HG03378 (cell line): ENCODE results near the gene GARIN1A.
"Not testable (repeated sequence)": the region's sequence is repeated elsewhere in the genome, so short reads cannot be mapped to it uniquely, and the experiment has no call there.

Experiments used
- ATAC-seq: cut with Tn5 transposase; IDR thresholded peaks from one replicate; pipeline ENCODE4 v1.9.1; 2021; ENCODE audit warnings: mild to moderate bottlenecking, moderate library complexity; ENCODE audit not compliant: unreplicated experiment

The GARIN1A gene

DNA sequence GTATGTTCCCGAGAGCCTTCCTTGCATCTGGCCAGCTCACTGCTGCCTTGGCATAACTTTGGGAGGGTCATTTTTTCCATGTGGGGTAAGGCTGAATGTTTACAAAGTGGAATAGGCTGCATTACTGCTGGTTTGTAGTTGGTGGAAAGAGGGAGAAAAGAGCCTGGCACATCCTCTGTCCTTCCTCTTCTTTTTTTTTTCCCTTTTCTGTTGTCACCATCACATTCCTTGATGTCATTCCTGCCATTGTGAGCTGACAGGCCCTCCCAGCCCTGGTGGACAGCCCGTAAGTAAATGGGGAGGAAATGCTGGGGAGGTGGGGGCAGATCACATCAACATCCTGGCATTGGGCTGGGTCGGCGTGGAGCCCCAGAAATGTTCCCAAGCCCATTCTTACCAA is at the start of gene GARIN1A:
GARIN1A (plus strand) TSS at position 301 of the 400 bp plus-strand sequence. CDS start 106 bp downstream, outside the sequence.
- no peak for ATAC-seq

DNA sequence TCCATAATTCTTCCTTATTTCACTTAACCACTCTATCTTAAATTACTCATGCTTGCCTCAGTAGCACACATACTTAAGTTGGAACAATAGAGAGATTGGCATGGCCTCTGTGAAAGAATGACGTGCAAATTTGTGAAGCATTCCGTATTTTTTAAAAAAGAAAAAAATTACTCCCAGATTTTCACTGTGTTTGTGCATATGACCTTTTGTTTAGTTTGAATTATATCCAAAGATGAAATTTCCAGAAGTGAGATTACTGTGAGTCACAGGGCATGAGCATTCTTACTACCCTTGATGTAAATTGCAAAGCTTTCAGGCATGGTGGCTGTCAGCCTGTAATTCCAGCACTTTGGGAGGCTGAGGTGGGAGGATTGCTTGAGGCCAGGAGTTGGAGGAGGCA is 45.0 kb upstream of the GARIN1A start:
- not testable (repeated sequence) for ATAC-seq

DNA sequence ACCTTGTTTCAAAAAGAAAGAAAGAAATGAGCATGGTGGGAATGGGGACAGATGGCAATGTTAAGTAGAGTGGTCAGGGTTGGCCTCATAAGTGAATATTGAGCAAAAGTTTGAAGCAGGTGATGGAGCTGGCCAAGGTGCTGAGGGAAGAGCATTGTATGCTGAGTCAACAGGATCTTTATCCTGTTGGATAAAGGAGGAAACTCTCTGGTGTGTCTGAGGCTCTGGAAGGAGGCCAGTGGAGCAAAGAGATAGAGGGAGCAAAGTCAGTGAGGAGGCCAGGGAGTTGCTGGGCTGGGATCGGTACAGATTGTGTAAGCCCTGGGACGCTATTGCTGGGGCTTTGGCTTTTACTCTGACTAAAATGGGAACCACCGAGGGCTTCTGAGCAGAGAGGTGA is 38.2 kb upstream of the GARIN1A start:
- not testable (repeated sequence) for ATAC-seq

DNA sequence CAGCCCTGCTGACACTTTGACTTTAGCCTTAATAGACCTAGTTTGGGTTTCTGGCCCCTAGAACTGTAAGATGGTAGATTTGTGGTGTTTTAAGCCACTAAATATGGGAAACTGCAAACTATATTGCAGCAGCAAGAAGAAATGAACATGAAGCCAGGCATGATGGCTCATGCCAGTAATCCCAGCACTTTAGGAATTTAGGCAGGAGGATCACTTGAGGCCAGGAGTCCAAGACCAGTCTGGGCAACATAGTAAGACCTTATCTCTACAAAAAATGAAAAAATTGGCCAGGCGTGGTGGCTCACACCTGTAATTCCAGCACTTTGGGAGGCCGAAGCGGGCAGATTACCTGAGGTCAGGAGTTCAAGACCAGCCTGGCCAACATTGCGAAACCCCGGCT is 26.9 kb upstream of the GARIN1A start:
- ATAC-seq: not testable (repeated sequence)

- ATAC-seq: not testable (repeated sequence)
Measured at GRCh38 chr7:128645844-128646243, 26.2 kb upstream of the GARIN1A start.

GRCh38 chr7:128646877-128647276 is 25.2 kb upstream of the GARIN1A start:
- not testable (repeated sequence) for ATAC-seq

GRCh38 chr7:128651096-128651495 is 21.0 kb upstream of the GARIN1A start:
- not testable (repeated sequence) for ATAC-seq

GRCh38 chr7:128652606-128653005 is 19.5 kb upstream of the GARIN1A start:
- ATAC-seq: not testable (repeated sequence)

DNA sequence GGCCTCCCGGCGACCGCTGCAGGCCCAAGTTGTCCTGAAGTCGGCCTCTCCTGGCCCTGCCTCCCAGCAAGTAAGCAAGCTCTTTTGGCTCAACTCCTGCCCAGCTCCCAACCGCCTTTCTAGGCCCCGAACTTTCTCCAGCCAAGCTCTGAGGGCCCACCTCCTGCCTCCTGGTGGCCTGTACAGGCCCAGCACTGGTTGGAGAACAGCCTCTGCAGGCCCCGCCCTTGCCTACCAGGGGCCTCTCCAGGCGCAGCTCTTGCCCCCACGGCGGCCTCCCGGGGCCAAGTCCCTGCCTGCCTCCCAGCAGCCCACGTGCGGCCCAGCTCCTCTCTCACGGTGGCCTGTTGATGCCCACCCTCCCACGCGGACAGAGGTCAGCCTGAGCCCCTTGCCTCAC is 18.9 kb upstream of the GARIN1A start:
- not testable (repeated sequence) for ATAC-seq

GRCh38 chr7:128654080-128654479 is 18.0 kb upstream of the GARIN1A start:
- not testable (repeated sequence) for ATAC-seq

DNA sequence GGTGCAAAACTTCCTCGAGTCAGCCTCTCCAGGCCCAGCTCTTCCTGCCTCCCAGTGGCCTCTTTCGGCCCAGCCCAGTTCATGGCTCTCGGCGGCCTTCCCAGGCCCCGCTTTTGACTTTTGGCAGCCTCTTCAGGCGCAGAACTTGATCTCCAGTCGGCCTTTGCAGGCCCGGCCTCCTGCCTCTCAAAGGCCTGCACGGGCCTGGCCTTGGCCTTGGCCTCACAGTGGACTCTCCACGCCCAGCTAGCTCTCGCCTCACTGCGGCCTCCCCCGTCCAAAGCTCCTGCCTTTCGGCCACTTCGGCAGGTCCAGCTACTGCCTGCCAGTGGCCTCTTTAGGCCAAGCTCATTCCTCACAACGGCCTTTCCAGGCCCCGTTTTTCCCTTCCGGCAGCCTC is 17.6 kb upstream of the GARIN1A start:
- not testable (repeated sequence) for ATAC-seq

DNA sequence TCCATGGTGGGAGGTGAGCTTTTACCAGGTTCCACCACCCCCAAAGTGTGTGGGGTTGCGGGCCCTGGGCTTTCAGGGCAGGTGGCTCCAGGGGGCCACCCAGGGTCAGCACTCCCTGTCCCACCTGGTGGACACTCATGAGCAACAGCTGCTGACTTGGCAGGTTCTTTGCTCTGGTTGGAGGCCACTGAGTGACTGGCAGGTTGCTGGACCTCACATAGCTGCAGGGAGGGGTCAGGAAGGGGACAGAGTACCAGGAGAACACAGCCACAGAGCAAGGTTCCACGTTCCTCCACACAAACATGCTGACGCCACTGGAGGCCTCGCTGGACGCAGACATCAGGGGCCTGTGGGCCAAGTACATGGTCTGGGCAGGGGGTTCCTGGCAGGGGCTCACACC is 13.7 kb upstream of the GARIN1A start:
- ATAC-seq: not testable (repeated sequence)

DNA sequence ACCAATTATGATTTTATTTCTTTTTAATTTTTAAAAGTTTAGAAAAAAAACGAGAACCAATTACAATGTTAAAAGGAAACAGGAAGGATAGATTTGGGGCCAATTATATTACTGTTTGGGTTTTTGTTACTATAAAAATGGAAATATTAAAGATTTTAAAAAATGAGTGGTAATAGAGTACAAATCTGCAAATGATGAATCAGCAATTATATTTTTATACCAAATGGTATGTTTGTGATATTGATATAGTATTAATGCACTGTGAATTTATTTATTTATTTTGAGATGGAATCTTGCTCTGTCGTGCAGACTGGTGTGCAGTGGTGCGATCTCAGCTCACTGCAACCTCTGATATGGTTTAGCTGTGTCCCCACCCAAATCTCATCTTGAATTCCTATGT is 11.5 kb upstream of the GARIN1A start:
- ATAC-seq: no peak

GRCh38 chr7:128661446-128661845 is 10.6 kb upstream of the GARIN1A start:
- no peak for ATAC-seq

- ATAC-seq: no peak
Measured at GRCh38 chr7:128662091-128662490, 10.0 kb upstream of the GARIN1A start.

- ATAC-seq: not testable (repeated sequence)
Measured at GRCh38 chr7:128663223-128663622, 8.9 kb upstream of the GARIN1A start.

DNA sequence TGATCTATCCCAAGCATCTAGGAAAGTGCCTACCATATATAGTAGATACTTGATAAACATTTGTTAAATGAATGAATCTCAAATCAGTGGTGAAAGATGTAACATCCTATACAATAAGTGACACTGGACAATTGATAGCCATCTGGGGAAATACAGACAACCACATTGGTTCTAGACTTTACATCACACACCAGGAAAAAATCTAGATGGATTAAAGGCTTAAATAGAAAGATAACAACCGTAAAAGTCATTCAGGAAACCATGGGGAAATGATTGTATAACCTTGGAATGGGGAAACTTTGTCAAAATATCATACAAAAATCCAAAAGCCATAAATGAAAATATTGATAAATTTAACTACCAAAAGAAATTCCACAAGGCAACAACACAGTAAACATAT is 7.0 kb upstream of the GARIN1A start:
- no peak for ATAC-seq

- ATAC-seq: no peak
Measured at GRCh38 chr7:128666200-128666599, 5.9 kb upstream of the GARIN1A start.

GRCh38 chr7:128672927-128673517 is 930 bp downstream of the GARIN1A start:
- ATAC-seq: no peak

- no peak for ATAC-seq
Measured at GRCh38 chr7:128673571-128673970, 1.5 kb downstream of the GARIN1A start.

- no peak for ATAC-seq
Measured at GRCh38 chr7:128676665-128677064, 4.6 kb downstream of the GARIN1A start.

GRCh38 chr7:128679920-128680319 is 7.8 kb downstream of the GARIN1A start:
- ATAC-seq: no peak
